T47D (cell line): ENCODE measurements around the gene RGMA.

Source experiments
- DNase-seq, 2 experiments: peaks; one replicate each; pipeline versions ENCODE4 v3.0.0 to v3.0.0-alpha.2; 2011 to 2012; ENCODE audit warnings: low read depth in 1 of 2, low spot score in 1 of 2
- JUND ChIP-seq: IDR thresholded peaks from 2 replicates; pipeline ENCODE4 v1.6.1; 2012; ENCODE audit warnings: low read depth
- in situ Hi-C: cut with HindIII; loops from 2 replicates; pipeline ENCODE4 v1.10.0; 2016; ENCODE audit warnings: low sequenced_read_pairs, low pct_unique_long_range_greater_than_20kb

The RGMA gene

DNA sequence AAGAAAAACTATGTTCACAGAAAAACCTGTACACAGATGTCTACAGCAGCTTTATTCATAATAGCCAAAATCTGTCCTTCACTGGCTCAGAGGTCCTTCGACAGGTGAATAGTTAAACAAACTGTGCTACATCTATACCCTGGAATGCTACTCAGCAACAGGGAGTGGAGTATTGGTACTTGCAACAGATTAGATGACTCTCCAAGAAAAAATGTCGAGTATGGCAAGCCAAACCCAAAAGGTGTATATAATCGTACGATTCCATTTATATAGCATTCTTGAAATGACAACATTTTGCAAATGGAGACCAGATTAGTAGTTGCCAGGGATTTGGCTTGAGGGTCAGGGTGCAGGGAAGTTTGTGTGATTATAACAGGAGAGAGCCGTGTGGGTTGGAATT, 22.4 kb upstream of the RGMA start:
- in situ Hi-C loops: no loop called here
- no peak for DNase-seq
- TF ChIP-seq JUND: no peak

DNA sequence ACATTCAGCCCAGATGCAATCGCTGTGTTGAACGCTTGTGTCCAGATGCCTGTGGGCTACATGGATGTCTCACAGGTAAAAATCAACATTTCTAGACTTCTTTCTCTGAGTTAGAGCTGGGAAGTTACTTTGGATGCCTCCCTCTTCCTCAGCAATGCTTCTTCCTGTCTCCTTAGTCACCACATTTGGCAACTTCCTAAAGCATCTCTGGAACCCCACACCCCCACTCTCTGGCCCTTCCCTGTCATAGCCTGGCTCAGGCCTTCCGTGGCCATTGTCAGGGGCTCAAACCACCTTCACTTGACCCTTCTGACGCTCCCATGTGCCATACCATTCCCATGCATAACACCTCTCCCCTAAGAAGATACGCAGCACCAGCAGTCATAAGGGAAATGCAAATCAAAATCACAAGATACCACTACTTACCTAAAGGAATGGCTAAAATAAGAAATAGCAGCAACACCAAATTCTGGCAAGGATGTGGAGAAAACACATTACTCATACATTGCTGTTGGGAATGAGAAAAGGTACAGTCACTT, 21.6 kb upstream of the RGMA start:
- no peak for TF ChIP-seq JUND
- in situ Hi-C loops: no loop called here
- DNase-seq: no peak

DNA sequence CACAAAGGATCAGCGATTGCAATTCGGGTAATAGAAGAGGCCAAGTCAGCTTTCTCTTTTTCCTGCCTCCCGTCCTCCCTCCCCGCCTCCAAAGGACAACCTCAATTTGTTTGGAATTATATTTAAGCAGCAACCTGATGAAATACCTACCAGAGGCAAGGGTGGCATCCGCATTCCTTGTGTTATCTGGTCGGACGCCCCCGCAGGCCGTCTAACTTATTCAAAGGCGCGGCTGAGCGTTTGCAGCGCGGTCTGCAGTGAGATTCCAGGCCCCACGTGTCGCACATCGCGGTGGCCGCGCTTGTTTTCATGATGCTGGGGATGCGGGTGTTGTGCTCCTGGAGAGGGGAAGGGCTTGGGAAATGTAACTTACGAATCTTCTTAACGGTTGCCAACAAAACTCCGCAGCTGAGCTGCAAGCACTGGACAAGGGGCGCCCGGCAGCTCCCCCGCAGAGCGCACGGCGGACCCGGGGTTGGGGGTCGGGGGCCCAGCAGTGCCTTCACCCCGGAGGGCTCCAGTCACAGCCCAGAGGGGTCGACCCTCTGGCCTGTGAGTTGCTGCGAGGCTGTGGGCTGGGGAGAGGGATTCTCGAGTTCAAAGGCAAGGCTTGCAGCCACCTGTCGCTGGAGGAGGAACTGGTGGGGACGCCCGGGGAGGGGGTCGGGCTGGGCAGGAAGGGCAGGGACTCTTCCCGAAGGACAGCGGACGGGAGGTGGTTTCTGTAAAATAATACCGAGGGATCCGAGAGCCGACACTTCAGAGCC, 20.5 kb upstream of the RGMA start:
- TF ChIP-seq JUND: no peak
- no peak for DNase-seq
- in situ Hi-C loops: no loop called here

GRCh38 chr15:93107646-93108045, 18.6 kb upstream of the RGMA start:
- in situ Hi-C loops: no loop called here
- no peak for TF ChIP-seq JUND
- no peak for DNase-seq

GRCh38 chr15:93105485-93105884, 16.5 kb upstream of the RGMA start:
- in situ Hi-C loops: no loop called here
- no peak for TF ChIP-seq JUND
- no peak for DNase-seq

- in situ Hi-C loops: no loop called here
- no peak for TF ChIP-seq JUND
- no peak for DNase-seq
These were observed 14.8 kb upstream of the RGMA start for GRCh38 chr15:93103823-93104222.

DNA sequence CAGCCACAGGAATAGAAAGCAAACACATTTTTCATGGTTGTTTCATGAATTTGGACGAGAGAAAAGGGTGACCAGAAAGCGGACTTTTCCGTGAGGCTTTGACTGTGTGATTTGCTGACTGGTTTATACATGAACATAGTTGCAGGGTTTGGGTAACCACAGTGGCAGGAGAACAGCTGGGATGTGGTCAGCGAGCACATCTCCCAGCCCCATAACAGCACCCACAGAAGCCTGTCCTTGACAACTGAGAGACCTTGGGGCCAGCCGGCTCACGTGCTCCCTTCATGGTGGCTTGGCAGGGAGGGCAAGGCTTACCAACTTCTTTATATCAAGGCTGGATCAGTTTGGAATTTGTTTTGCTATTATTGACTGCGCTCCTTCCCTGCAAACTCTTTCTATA, 13.2 kb upstream of the RGMA start:
- in situ Hi-C loops: no loop called here
- no peak for TF ChIP-seq JUND
- no peak for DNase-seq

DNA sequence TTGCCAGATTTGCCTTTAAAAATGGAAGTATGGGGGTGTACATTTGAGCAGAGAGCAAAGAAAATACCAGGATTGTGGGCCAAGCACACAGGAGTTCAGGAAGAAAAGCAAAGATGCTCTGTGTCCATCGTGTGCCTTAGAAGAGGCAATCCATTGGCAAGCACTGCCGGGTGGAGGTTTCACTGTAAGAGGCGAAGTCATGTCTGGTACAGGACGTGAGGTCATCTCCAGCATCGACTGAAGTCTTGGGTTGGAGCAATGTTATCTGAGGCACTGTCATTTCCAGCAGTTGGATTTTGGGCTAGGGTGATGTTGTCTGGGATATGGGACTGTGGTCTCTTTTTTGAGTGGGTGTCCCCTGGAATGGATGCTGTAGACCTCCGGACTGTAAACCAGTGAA, 4.8 kb upstream of the RGMA start:
- in situ Hi-C loops: no loop called here
- TF ChIP-seq JUND: no peak
- DNase-seq: no peak

DNA sequence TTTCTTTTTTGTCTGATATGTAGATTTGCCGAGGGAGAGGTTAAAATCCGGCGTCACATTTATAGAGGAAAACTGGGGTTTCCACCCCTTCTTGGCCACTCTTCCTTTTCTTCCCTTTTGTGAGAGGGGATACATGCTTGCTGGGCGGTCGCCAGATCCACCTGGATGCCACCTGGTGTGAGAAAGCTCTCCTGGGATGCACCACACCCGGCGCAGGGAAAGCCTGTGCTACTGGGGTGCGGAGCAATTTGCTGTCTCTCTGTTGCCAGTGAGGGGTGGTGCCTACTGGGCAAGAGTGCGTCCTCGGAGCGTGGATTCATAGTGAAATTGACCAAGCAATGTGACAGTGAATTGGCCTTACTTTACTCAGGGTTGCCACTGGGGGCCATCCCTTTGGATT, 2.5 kb upstream of the RGMA start:
- DNase-seq: no peak
- in situ Hi-C loops: no loop called here
- TF ChIP-seq JUND: no peak

GRCh38 chr15:93089727-93090305, 805 bp upstream of the RGMA start:
- no peak for TF ChIP-seq JUND
- DNase-seq: no peak
- in situ Hi-C loops: no loop called here

- no peak for TF ChIP-seq JUND
- DNase-seq: peak; percentile 43 to 68
- in situ Hi-C loops: no loop called here
These were observed 621 bp downstream of the RGMA start for GRCh38 chr15:93088200-93088980.

GRCh38 chr15:93087825-93088199, 1.2 kb downstream of the RGMA start:
- no peak for TF ChIP-seq JUND
- DNase-seq: peak; percentile 85 to 94
- in situ Hi-C loops: no loop called here

DNA sequence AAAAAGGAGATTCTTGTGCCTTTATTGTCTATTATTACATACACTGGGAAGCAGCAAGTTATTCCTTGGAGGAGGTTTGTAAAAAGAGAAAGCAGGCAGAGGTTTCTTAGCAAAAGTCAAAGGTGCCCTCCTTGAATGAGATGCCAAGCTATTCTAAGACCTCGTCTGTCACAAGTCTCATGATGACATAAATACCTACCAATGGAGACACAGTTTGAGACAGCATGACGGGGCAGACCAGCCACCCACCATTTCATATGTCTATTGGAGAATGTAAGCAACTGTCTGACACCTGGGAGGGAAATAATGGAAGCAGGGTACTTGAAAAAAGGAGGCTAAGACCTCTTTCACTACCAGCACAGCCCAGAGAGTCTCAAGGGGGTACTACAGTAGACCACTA, 2.2 kb downstream of the RGMA start:
- in situ Hi-C loops: no loop called here
- no peak for TF ChIP-seq JUND
- no peak for DNase-seq
